HG03442 (cell line): ENCODE results near the gene MORF4L1.
"Not testable (repeated sequence)": the region's sequence is repeated elsewhere in the genome, so short reads cannot be mapped to it uniquely, and the experiment has no call there.

Experiments used
- ATAC-seq: cut with Tn5 transposase; IDR thresholded peaks from one replicate; pipeline ENCODE4 v1.9.1; 2021; ENCODE audit warnings: mild to moderate bottlenecking, moderate library complexity; ENCODE audit not compliant: unreplicated experiment

MORF4L1 gene

DNA sequence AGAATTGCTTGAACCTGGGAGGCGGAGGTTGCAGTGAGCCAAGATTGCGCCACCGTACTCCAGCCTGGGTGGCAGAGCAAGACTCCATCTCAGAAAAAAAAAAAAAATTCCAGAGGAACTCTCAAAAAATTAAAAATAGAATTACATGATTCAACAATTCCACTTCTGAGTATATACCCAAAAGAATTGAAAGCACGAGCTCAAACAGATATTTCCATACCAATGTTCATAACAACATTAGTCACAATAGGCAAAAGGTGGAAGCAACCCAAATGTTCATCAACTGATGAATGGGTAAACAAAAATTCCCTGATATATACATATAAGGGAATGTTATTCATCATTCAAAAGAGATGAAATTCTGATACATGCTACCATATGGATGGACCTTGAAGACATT, 16.9 kb upstream of the MORF4L1 start:
- ATAC-seq = no peak

- peak; percentile 71 for ATAC-seq
Measured at GRCh38 chr15:78859971-78860719, 12.5 kb upstream of the MORF4L1 start.

- not testable (repeated sequence) for ATAC-seq
Measured at GRCh38 chr15:78865585-78865984, 7.1 kb upstream of the MORF4L1 start.

DNA sequence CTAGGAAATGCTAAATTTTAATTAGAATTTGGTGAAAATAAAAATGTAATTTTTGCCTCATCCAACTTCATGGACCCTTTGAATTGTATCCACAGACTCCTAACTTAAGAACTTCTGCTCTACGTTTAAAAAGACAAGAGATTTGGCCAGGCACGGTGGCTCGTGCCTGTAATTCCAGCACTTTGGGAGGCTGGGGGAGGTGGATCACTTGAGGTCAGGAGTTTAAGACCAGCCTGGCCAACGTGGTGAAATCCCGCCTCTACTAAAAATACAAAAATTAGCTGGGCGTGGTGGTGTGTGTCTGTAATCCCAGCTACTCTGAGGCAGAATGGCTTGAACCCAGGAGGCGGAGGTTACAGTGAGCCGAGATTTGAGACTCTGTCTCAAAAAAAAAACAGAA, 6.7 kb upstream of the MORF4L1 start:
- not testable (repeated sequence) for ATAC-seq

DNA sequence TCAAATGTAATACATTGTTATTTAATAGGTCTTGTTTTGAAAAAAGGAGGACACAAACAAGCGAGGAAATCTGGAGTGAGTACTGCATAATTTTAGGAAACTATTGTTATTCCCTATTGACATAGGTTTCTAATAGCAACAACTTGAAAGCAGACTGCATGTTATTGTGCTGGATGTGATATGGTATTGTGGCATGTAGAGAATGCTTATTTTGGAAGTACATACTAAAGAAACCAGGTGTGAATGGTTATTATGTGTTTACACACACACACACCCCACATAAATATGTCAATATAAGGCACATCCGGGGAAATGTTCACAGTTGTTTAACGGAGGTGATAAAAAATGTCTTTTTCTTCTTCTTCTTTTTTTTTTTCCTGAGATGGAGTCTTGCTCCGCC, 5.9 kb upstream of the MORF4L1 start:
- ATAC-seq = no peak

DNA sequence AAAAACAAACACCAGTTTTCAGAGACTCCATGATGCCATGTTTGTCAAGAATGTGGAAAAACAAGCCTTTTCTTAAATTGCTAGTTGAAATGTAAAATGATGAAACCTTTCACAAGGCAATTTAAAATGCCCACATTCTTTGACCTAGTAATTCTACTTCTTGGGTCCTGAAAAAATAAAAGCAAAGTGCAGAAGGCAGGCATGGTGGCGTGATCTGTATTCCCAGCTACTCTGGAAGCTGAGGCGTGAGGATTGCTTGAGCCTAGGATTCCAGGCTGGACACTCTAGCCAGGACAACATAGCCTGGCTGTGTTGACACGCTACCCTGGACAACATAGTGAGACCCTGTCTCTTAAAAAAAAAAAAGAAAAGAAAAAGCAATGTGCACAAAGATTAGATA, 4.3 kb upstream of the MORF4L1 start:
- no peak for ATAC-seq

DNA sequence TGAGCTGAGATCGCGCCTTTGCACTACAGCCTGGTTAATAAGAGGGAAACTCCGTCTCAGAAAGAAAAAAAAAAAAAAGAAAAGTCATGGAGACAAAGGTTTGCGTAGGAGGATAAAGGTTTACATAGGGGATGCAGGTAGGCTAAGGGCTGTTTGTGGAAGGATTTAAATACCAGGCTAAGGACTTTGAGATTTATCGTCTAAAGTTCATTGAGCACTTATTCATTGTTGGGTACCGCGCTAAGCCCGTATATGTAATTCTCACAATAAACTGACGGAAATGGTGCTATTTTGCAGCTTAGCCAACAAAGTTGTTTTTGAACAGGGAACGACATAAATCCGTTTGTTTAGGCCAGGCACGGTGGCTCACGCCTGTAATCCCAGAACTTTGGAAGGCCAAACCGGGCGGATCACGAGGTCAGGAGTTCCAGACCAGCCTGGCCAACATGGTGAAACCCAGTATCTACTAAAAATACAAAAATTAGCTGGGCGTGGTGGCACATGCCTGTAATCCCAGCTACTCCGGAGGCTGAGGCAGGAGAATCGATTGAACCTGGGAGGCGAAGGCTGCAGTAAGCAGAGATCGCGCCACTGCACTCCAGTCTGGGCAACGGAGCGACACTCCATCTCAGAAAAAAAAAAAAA, 1.1 kb upstream of the MORF4L1 start:
- not testable (repeated sequence) for ATAC-seq

DNA sequence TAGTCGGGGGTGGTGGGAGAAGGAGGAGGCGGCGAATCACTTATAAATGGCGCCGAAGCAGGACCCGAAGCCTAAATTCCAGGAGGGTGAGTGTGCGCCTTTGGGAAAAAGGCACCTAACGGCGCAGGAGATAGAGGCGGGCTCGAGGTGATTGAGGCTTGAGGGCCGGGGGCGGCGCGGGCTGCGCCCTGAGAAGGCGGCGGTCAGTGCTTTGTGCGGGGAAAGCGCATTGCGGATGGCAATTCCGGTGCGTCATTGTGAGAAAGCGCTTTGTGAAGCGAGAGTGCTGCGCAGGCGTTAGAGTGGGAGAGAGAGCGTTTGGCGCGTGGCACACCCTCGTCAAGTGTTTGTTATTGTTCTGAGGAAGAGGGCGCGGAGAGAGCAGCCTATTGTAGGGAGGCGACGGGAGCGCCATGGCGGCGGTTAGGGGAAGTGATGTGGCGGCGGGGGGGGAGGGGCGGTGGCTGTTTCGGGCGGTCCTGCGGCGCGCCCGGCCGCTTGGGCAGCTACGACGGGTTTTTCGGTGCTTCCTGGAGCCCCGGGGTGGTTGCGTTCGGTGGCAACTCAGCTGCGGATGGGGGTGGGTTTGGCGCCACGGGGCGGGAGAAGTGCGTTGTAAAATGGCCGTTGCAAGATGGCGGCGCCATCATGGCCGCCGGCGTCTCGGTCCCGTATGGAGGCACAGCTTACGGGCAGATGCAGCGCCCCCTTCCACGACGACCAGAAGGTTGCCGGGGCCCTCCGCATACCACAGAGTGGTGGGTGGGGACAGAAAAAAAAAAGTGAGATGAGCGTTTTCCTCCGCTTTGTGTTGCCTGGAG, 492 bp downstream of the MORF4L1 start:
- peak; percentile 74 for ATAC-seq

GRCh38 chr15:78873793-78874765, 1.4 kb downstream of the MORF4L1 start:
- ATAC-seq = no peak

DNA sequence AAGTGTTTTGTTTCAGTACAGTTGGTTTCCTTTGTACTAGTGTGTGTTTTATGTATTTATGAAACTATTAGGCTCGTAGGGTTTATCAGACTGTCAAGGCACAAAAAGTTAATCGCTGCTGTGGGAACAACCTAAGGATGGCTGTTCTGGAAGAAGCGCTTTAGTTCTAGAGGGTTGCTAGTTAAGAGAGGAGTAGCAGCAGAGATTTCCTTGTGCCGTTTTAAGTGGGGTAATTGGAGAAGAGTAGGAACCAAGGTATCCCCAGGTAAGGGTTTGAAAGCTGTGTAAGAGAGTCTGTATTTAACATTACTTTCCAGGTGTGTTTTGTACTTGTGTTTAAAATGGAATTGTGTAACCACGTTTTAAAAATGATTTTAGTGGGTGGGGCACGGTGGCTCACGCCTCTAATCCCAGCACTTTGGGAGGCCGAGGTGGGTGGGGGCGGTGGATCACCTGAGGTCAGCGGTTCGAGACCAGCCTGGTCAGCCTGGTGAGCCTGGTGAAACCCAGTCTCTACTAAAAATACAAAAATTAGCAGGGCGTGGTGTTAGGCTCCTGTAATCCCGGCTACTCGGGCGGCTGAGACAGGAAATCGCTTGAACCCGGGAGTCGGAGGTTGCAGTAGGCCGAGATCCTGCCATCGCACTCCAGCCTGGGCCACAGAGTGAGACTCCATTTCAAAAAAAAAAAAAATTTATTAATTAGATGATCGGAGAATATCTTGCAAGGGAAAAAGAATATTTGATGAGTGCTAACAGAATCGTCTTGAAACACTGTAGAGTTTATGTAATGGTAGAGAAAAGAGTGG, 2.6 kb downstream of the MORF4L1 start:
- ATAC-seq = no peak

GRCh38 chr15:78876954-78877353, 4.3 kb downstream of the MORF4L1 start:
- ATAC-seq = not testable (repeated sequence)

GRCh38 chr15:78878356-78878755, 5.7 kb downstream of the MORF4L1 start:
- ATAC-seq = no peak

- ATAC-seq = no peak
Measured at GRCh38 chr15:78879517-78880241, 7.0 kb downstream of the MORF4L1 start.

- ATAC-seq = no peak
Measured at GRCh38 chr15:78880242-78880533, 7.5 kb downstream of the MORF4L1 start.

DNA sequence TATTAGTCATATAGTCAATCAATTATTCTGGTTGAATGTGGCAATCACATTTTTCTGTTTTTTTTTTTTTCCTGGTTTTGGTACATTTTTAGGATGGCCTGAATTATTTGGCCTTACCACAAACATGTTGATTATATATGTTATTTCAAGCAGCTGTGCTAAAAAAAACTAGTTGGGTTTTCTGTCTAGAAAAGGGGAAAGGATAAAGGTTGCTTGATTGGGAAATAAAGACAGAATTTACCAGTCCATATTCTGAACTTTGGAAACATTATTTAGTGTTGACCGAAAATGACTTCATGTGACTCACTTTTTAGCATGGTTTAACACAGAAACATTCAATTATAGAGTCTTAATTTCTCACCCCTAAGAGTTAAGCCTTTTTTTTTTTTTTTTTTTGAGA, 8.1 kb downstream of the MORF4L1 start:
- no peak for ATAC-seq

DNA sequence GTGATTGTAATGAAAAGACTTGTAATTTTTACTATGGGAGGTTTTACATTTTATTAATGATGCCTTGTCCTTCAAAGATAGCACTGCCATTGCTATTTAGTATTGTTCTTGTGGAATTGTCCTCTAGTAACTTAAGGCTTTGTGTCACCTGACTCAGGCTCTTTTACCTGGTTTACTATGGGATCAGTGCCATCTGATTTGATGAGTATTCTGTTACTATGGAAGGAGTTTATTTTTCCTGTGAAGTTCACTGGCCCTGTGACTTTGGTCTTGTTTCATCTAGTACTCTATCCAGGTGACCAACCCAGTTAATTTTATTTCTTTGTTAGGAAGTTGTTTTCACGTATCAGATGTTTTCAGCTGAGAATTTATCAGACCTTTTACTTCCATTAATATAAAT, 9.0 kb downstream of the MORF4L1 start:
- ATAC-seq = no peak

DNA sequence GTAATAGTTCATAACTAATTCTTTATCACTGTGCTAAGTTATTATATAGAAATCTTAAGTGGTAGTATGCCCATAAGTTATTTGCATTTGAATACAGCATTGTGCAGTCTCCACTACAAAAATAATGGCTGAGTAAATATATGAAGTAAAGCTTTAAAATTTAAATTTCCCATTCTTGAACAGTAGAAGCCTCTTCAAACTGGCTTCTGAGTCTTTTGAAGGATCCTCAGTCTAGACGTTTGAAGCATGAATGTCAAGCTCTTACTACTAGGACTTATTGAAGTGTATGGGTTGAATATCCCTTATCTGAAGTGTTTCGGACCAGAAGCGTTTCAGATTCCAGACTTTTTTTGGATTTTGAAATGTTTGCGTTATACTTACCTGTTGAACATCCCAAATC, 16.3 kb downstream of the MORF4L1 start:
- ATAC-seq = no peak

DNA sequence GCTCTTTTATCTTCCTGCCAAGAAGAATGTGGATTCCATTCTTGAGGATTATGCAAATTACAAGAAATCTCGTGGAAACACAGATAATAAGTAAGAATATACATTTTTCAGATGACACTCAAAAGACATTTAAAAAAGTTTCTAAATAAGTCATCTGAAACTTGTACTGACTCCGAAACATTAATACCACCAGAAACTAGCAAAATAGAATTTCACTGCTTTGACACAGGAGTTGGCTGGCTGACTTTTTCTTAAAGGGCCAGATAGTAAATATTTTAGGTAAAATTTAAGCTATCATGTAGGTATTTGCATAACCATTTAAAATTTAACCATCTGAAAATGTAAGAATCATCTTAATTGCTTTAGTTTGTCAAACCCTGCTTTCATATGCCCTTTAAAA, 20.8 kb downstream of the MORF4L1 start:
- ATAC-seq = no peak

DNA sequence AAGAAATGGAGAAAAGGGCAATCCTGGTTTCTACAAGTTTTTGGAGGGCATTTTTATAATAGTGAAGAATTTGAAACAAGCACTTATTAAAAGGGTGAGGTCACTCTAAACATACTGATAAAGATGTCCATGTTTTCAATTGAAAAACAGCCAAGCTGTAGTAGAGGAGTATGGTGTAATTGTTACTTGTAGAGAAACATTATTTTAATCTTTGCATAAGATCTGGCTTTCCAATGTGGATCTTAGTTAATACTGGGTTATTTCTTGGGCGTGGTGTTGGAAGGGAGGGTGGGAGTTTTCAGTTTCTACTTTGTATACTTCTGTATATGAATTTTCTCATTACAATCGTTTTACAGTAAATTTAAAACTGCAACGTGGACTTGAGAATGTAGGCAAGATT, 22.8 kb downstream of the MORF4L1 start:
- no peak for ATAC-seq
